GM23248 (cell line): ENCODE data around the gene VPS35L. TPM values are rescaled to one million over a fixed set of nuclear protein-coding genes. Genes with fewer than 3 reads are reported as not detected.

Experiments used
- DNase-seq: peaks from one replicate; pipeline ENCODE4 v3.0.0-alpha.2; 2015
- H2AFZ ChIP-seq: fragments of 200-600 bp; sonication (generic); 2 replicates; pipeline ENCODE4 v1.6.1; 2016; ENCODE audit warnings: antibody characterized with exemption
- H3F3A ChIP-seq: fragments of 200-600 bp; sonication (generic); 2 replicates; pipeline ENCODE4 v1.6.1; 2016; ENCODE audit warnings: mild to moderate bottlenecking, antibody characterized with exemption, mixed run types; ENCODE audit not compliant: insufficient read depth
- H3K27ac ChIP-seq: fragments of 200-600 bp; sonication (generic); 2 replicates; pipeline ENCODE4 v1.5.1; 2016; ENCODE audit warnings: mild to moderate bottlenecking
- H3K27me3 ChIP-seq: fragments of 200-600 bp; sonication (generic); replicated peaks from 2 replicates; pipeline ENCODE4 v1.6.1; 2016; ENCODE audit warnings: mild to moderate bottlenecking; ENCODE audit not compliant: insufficient read depth
- H3K36me3 ChIP-seq: fragments of 200-600 bp; sonication (generic); 2 replicates; pipeline ENCODE4 v1.6.1; 2016; ENCODE audit warnings: low read depth, mild to moderate bottlenecking
- H3K4me1 ChIP-seq: fragments of 200-600 bp; sonication (generic); 2 replicates; pipeline ENCODE4 v1.6.1; 2016; ENCODE audit warnings: mild to moderate bottlenecking; ENCODE audit not compliant: insufficient read depth
- H3K4me2 ChIP-seq: fragments of 200-600 bp; sonication (generic); one replicate; pipeline ENCODE4 v1.6.1; 2016; ENCODE audit warnings: mild to moderate bottlenecking; ENCODE audit not compliant: unreplicated experiment
- H3K4me3 ChIP-seq: fragments of 200-600 bp; sonication (generic); 2 replicates; pipeline ENCODE4 v1.5.1; 2016; ENCODE audit warnings: mild to moderate bottlenecking
- H3K79me2 ChIP-seq: fragments of 200-600 bp; sonication (generic); 2 replicates; pipeline ENCODE4 v1.6.1; 2016; ENCODE audit warnings: mild to moderate bottlenecking; ENCODE audit not compliant: insufficient read depth
- H3K9ac ChIP-seq: fragments of 200-600 bp; sonication (generic); 2 replicates; pipeline ENCODE4 v1.6.1; 2016; ENCODE audit warnings: mild to moderate bottlenecking
- H3K9me2 ChIP-seq: fragments of 200-600 bp; sonication (generic); 2 replicates; pipeline ENCODE4 v1.6.1; 2016; ENCODE audit warnings: mixed run types, mild to moderate bottlenecking, moderate library complexity; ENCODE audit not compliant: insufficient read depth
- H3K9me3 ChIP-seq: fragments of 200-600 bp; sonication (generic); one replicate; pipeline ENCODE4 v1.6.1; 2017; ENCODE audit warnings: low read depth
- H4K20me1 ChIP-seq: fragments of 200-600 bp; sonication (generic); 2 replicates; pipeline ENCODE4 v1.6.0; 2016; ENCODE audit not compliant: insufficient read depth
- EZH2 ChIP-seq: fragments of 200-600 bp; sonication (generic); IDR thresholded peaks from 2 replicates; pipeline ENCODE4 v1.6.1; 2018; ENCODE audit warnings: antibody characterized with exemption, mild to moderate bottlenecking; ENCODE audit not compliant: insufficient read depth, poor library complexity, severe bottlenecking
- EZH2phosphoT487 ChIP-seq: fragments of 200-600 bp; sonication (generic); IDR thresholded peaks from 2 replicates; pipeline ENCODE4 v1.6.1; 2018; ENCODE audit warnings: antibody characterized with exemption, moderate library complexity, mild to moderate bottlenecking, low read depth; ENCODE audit not compliant: insufficient read depth
- WGBS, 2 experiments: methylation state at CpG; one replicate each; pipeline ENCODE4 v1.1.6; 2015 to 2017; ENCODE audit warnings: low lambda C conversion rate in 2 of 2, low coverage in 1 of 2; ENCODE audit errors: missing lambda C conversion rate in 2 of 2; 5-methylcytosine and 5-hydroxymethylcytosine counted together
- in situ Hi-C: fragments of 300-500 bp; cut with MboI; formaldehyde crosslinking; loops from 2 replicates; pipeline ENCODE4 v1.15.0; 2020
- polyA plus RNA-seq: library from polyadenylated mRNA; unstranded; fragments of >200 nt; fragmentation: Nextera tagmentation; extraction: Ambion mirVana; gene quantifications from 2 replicates; pipeline ENCODE4 v1.2.1, GENCODE V29; 2016
- total RNA-seq: library from RNA; depleted of rRNA; stranded (reverse); fragments of >200 nt; shearing (Covaris generic); gene quantifications from 2 replicates; pipeline ENCODE4 v1.2.3, GENCODE V29; 2014

Gene VPS35L
- total and polyA plus RNA-seq, 2 experiments from 2014 or later: 19.9 to 58.2 TPM

- H3K36me3 ChIP-seq: no peaks in the 10 kb centered on the region
- H3K79me2 ChIP-seq: no peaks in the 10 kb centered on the region
- H3F3A ChIP-seq: no peaks in the 10 kb centered on the region
- 82 to 83% methylated on average over 12 of the region's 12 CpGs for WGBS, 2 experiments
- H3K9me2 ChIP-seq: no peaks in the 10 kb centered on the region
- H3K4me2 ChIP-seq: no peak overlapping the region
- H3K4me3 ChIP-seq: no peak overlapping the region
- DNase-seq: no peak
- TF ChIP-seq EZH2phosphoT487 (no peak), EZH2 (no peak)
- H2AFZ ChIP-seq: no peak overlapping the region
- no peak overlapping the region for H3K9ac ChIP-seq
- no peaks in the 10 kb centered on the region for H3K4me1 ChIP-seq
- no peak overlapping the region for H3K27ac ChIP-seq
- in situ Hi-C loops: loop anchor here (25.0 kb wide), 1 partner anchor 100 kb away; no protein-coding TSS in a partner anchor
- no peaks in the 10 kb centered on the region for H3K27me3 ChIP-seq
- no peaks in the 10 kb centered on the region for H3K9me3 ChIP-seq
- no peaks in the 10 kb centered on the region for H4K20me1 ChIP-seq
Measured at GRCh38 chr16:19737306-19738038, 182.0 kb downstream of the VPS35L start.

GRCh38 chr16:19741354-19741753 is 185.9 kb downstream of the VPS35L start:
- WGBS, 2 experiments: 80 to 97% methylated on average over 1 of the region's 1 CpG
- Histone ChIP-seq H3K9ac (no peak overlapping the region), H3F3A (peaks cover 6% of the 10 kb centered on the region; the same call in 1 of the 2 replicates), H4K20me1 (no peaks in the 10 kb centered on the region), H3K36me3 (no peaks in the 10 kb centered on the region), H3K27me3 (no peaks in the 10 kb centered on the region), H3K79me2 (no peaks in the 10 kb centered on the region), H3K4me1 (peaks cover 4% of the 10 kb centered on the region), H3K27ac (no peak overlapping the region), H3K4me2 (no peak overlapping the region), H3K9me2 (no peaks in the 10 kb centered on the region), H3K4me3 (no peak overlapping the region), H2AFZ (no peak overlapping the region), H3K9me3 (no peaks in the 10 kb centered on the region)
- no peak for TF ChIP-seq EZH2phosphoT487
- no peak for TF ChIP-seq EZH2
- in situ Hi-C loops: loop anchor here (25.0 kb wide), 1 partner anchor 96 kb away; no protein-coding TSS in a partner anchor
- no peak for DNase-seq

- Histone ChIP-seq H3K9ac (no peak overlapping the region), H3K4me1 (peaks cover 4% of the 10 kb centered on the region), H3K27me3 (no peaks in the 10 kb centered on the region), H2AFZ (no peak overlapping the region), H3K4me2 (no peak overlapping the region), H3K9me2 (no peaks in the 10 kb centered on the region), H3K79me2 (no peaks in the 10 kb centered on the region), H3K9me3 (no peaks in the 10 kb centered on the region), H3F3A (peaks cover 6% of the 10 kb centered on the region; the same call in 1 of the 2 replicates), H3K4me3 (no peak overlapping the region), H4K20me1 (no peaks in the 10 kb centered on the region), H3K36me3 (no peaks in the 10 kb centered on the region), H3K27ac (no peak overlapping the region)
- no peak for DNase-seq
- in situ Hi-C loops: loop anchor here (25.0 kb wide), 1 partner anchor 94 kb away; no protein-coding TSS in a partner anchor
- no peak for TF ChIP-seq EZH2
- no peak for TF ChIP-seq EZH2phosphoT487
Measured at GRCh38 chr16:19743816-19744159, 188.3 kb downstream of the VPS35L start.

- no peak for TF ChIP-seq EZH2phosphoT487
Measured at GRCh38 chr16:19744670-19745069, 189.2 kb downstream of the VPS35L start.

More at GRCh38 chr16:19744670-19745069, 189.2 kb downstream of the VPS35L start:
- H3K4me3 ChIP-seq: no peak overlapping the region
- H3K79me2 ChIP-seq: no peaks in the 10 kb centered on the region
- peaks cover 4% of the 10 kb centered on the region for H3K4me1 ChIP-seq
- no peak overlapping the region for H3K27ac ChIP-seq
- in situ Hi-C loops: loop anchor here (25.0 kb wide), 1 partner anchor 93 kb away; no protein-coding TSS in a partner anchor
- no peak overlapping the region for H3K4me2 ChIP-seq
- H3F3A ChIP-seq: peaks cover 6% of the 10 kb centered on the region; the same call in 1 of the 2 replicates
- H3K9ac ChIP-seq: no peak overlapping the region
- H4K20me1 ChIP-seq: no peaks in the 10 kb centered on the region
- WGBS, 2 experiments: 91 to 94% methylated on average over 3 of the region's 3 CpGs
- H3K9me2 ChIP-seq: no peaks in the 10 kb centered on the region
- no peak overlapping the region for H2AFZ ChIP-seq
- H3K27me3 ChIP-seq: no peaks in the 10 kb centered on the region
- no peaks in the 10 kb centered on the region for H3K36me3 ChIP-seq
- H3K9me3 ChIP-seq: no peaks in the 10 kb centered on the region
- DNase-seq: no peak
